Amygdala (tissue), 56 donors: ENCODE results near the gene CCDC9B.

Experiments used
- DNase-seq, 56 donors: peaks; one replicate each; lab custom pipeline; 2025; lab: John Stamatoyannopoulos, UW

The CCDC9B gene

DNA sequence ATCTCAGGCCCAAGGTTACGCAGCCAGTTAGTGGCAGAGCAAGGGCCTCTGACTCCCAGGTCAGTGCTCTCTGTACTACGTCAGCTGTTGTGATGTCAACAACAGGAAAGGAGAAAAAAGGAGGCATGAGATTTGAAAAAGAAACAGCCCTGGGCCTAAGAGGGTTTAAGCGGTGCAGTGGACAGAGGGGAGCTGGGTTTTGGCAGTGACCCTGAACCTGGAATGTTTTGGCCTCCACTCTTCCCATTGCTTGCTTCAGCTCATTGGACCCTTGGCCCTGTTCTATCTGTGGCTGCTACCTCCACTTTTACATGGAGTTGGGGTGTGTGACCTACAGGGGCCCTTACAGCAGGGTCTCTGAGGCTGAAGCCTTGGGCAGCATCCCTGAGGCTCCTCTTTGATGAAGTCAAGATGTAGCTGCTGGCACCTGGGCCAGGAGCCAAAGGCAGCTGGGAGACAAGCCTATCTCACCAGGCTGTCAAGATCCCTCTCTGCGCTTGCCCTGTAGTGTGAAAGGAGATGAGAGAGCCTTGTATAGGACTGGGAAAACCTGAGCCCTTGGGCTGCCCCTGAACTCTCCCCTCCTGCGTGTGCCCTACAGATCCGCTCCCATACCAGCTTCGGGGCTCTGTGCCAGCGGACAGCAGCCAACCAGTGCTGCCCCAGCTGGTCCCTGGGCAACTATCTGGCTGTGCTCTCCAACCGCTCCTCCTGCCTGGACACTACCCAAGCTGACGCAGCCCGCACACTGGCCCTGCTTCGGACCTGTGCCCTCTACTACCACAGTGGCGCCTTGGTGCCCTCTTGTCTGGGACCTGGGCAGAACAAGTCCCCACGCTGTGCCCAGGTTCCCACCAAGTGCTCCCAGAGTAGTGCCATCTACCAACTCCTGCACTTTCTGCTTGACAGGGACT lies 26.0 kb upstream of the CCDC9B start:
- peak in 49 of 56 donors; percentile 12 to 86 (median 51) for DNase-seq

DNA sequence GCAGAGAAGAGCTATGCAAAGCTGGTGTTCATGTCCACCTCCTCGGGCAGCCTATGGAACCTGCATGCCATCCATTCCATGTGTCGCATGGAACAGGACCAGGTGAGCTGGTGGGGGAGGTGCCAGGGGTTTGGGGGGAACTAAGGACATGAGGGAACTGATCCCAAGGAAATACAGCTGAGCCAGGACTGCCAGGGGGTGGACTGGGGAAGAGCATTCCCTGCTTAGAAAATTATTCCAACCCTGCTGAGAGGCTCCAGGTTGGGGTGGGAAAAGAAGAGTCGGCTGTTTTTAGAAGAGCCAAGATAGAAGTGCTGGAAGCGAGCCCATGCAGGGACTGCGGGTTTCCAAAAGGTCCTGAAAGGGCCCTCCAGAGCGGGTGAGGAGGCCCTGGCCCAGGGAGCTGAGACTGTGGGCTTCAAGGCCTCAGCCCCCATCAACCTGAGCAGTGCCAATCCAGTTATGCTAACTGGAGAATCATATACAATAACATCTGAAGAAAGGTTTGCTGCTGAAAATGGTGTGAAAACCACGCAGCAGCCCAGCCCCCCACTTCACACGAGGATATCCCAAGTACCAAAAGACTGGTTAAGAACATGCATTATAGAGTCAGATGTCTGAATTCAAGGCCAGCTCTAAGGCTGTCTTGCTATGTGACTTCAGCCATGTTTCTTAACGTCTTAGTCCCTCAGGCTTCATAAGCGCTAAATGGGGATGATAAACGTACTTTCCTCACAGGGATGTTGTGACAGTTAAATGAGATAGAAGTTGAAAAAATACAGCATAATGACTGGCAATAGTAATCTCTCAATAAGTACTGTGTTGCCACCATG lies 25.1 kb upstream of the CCDC9B start:
- no peak for DNase-seq

DNA sequence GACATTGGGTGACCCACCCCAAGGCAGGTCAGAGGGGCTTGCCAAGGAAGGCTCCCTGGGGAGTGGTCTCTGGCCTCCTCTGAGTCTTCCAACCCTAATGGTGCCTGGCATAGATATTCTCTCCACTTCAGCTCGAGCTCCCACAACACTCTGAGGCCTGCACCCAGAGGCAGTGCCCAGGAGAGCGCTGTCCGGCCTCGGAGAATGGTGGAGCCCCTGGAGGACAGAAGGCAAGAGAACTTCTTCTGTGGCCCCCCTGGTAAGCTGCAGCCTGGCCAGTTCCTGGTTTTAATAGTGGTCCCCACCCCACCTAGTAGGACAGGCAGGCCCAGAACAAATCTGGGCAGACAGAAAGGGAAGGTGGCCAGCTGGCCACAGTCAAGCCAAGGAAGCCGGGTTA lies 24.3 kb upstream of the CCDC9B start:
- DNase-seq: no peak

DNA sequence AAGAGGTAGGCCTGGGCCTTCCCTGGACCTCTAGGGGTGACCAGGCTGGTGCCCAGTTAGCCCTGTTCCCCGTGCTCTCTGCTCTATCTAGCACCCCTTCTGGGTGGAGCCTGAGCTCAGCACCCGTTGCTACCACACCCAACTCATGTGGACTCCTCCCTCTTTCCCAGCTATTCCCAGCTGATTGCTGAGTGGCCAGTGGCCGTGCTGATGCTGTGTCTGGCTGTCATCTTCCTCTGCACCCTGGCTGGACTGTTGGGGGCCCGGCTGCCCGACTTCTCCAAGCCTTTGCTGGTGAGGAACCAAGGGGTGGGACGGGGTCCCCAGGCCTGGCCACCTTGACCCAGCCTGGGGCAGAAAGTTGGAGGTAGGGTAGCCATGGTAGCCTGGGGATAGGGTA lies 23.5 kb upstream of the CCDC9B start:
- no peak for DNase-seq

DNA sequence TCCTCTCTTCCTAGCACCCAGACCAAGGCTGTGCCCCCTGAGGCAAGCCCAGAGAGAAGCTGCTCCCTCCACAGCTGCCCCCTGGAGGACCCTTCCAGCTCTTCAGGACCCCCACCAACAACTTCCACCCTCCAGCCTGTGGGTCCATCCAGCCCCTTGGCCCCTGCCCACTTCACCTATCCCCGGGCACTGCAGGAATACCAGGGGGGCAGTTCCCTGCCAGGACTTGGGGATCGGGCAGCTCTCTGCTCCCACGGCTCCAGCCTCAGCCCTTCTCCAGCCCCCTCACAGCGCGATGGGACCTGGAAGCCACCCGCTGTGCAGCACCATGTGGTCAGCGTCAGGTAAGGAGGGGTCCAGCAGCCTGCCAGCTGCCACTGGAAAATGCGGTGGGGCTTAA lies 22.9 kb upstream of the CCDC9B start:
- no peak for DNase-seq

DNA sequence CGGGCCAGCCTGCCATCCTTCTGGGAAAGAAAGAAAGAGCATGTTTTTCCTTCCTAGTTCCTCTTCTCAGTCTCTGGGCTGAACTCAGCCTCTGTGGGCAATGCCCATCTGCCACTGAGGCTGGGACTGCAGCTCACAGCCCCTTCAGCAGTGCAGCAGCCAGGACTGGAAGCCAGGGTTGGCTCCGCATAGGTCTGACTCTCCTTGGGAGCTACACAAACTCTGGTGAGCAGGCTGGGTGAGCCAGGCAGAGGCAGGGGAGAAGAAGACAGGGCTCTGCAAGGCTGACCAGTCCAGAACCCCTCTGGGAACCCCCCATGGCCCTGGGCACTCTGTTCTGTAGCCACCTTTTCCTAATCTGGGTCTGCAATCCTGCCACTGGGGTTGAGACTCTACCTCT lies 20.9 kb upstream of the CCDC9B start:
- DNase-seq: no peak

DNA sequence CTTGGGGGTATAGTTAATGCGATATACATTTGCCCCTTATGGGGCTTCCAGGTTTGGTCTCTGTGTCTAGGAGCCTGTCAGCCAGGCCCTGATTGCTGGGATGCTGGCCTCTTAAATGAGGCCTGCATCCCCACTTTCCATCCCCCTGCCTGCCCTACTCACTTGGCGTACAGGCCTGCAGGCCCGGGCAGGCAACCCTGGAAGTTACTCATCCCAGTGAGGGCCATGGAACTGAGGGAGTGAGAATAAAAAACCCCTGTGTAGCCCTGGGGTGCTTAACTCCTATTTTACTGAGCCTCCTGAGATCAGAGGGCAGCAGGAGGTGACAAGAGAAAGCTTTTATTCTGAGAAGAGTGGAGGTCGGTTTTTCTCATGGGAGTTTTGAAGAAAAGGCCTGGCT lies 19.3 kb upstream of the CCDC9B start:
- no peak for DNase-seq

DNA sequence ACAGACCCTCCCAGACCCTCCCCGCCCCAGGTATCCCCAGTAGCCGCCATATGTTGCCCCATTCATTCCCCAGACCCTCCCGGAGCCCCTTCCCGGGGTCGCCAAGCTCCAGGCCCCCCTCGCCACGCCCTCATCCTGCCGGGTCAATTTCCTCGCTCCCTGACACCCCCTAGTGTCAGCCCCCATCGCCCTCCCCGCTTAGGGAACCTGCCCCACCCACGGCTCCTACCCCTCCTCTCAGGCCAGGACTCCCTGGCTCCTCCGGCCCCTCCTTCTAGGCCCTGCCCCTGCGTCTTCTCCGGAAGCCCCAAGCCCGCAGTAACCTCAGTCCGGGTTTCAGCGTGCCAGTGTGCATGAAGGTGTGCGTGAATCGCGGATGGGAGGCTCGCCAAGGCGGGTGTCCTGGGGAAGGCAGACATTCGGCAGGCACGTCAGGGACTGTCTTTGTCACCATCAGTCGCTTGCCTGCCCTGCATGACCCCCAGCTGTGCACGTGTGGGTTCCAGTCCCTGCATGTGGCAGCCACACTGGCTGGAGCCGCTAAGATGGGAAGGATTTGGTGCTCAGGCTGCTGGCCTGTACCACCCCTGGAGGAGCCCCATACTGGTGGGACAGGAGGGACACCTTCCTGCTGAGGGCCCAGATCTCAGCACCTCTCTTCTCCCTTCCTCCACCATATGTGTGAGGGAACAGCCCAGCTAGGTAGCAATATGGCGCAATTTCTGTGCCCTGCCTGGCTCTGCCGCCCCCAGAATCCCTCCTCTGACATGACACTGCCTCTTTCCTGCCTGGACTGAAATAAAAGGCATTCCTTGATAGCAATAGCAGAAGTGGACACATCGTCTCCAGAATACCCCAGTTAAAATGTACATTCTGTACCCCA lies 18.0 kb upstream of the CCDC9B start:
- DNase-seq: peak in 9 of 56 donors; percentile 18 to 61 (median 39)

DNA sequence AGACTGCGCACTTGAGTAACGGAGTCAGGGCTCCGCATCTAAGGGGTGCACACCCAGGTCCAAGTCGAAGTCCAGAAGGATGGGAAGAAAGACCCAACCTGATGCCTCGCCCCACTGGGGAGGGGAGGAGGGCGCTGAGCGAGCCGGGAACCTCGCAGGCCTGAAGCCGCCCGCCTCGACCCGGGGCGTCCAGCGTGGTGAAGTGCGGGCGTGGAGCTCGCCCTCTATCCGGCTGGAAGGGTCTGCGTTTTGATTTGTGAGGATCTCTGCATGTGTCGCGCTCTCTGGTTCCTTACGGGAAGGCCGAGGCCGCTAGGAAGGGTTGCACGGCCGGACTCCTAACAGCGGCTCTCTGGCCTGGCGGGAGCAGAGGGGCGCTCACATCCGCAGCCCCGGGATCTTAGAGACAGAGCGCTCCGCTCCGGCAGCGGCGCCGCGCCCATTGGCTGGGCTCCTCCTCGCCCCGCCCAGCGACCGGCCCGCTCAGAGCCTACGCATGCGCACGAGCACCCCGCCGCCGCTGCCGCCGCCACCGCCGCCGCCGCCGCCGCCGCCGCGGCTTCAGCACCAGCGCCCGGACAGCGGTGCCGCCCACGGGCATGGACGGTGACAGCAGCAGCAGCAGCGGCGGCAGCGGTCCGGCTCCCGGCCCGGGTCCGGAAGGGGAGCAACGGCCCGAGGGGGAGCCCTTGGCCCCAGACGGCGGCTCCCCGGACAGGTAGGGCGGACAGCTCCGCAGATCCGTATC lies 17.2 kb upstream of the CCDC9B start, which contains the start of gene DISP2:
Gene DISP2 (plus strand): TSS at position 497 of the 748 bp plus-strand sequence. CDS start 103 bp downstream, at position 600.
- peak in 53 of 56 donors; percentile 7 to 89 (median 73) for DNase-seq

DNA sequence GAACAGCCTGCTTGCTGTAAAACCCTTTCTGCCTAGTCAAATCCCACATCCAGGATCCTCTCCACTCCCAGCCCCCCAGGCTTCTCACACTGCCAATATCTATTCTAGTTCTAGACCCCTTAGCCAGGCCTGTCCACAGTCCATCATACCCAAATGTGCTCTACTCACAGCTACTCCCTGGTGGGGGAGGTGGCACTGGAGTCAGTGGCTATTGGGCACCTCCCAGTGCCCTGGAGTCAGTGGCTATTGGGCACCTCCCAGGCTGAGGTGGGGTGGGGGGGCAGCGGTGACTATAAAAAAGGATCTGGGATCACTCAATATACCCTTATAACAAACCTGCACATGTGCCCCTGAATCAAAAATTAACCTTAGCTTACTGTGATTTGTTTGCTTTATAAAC lies 16.5 kb upstream of the CCDC9B start:
- no peak for DNase-seq

DNA sequence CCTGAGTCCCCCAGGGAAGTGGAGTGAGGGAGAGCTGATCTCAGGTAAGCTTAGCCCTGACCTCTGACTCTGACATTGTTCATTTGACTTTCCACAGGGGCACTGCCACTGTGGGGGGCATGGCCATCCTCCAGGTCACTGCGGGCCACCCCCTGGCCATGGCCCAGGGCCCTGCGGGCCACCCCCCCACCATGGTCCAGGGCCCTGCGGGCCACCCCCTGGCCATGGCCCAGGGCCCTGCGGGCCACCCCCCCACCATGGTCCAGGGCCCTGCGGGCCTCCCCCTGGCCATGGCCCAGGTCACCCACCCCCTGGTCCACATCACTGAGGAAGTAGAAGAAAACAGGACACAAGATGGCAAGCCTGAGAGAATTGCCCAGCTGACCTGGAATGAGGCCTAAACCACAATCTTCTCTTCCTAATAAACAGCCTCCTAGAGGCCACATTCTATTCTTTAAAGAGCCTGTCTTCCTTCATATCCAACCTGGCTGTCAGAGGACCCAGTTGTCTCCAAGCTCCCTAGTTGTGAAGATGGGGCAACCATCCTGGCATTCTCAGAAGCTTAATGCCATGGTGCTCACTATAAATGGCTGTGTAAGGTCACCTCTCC lies 15.3 kb upstream of the CCDC9B start:
- no peak for DNase-seq

DNA sequence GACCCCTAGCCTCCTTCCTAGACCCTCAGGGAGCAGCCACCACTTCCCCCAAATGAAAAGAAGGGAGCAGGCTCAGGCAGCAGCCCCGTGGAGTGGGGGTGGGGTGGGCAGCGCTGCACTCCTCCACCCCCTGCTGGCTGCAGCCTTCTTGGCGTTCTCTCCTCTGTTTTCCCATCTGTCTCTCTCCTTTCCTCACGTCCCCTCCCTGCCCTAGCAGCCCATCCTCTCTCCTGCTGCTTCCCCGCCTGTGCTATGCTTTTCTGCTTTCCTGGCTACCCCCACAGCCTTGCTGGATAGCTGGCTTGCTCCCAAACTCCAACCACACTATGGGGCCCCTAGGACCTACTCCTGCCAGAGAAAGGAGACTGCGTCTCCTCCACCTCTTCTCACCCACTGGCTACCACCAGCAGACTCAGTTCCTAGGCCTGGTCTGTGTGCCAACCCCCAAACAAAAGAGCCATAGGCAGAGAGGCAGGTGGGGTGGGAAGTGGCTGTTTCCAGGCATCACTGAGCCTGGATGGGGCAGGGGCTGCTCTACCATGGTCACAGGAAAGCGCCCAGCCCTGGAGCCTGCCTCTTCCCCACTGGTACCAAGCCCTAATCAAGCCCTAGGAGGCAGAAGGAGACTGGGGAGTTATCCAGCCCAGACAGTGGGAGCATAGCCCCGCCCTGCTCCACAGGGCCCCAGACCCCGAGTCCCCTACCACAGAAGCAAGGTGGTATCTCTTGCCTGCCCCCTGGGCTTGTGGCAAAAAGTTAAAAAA lies 13.9 kb upstream of the CCDC9B start:
- DNase-seq: peak in 35 of 56 donors; percentile 7 to 72 (median 42)

DNA sequence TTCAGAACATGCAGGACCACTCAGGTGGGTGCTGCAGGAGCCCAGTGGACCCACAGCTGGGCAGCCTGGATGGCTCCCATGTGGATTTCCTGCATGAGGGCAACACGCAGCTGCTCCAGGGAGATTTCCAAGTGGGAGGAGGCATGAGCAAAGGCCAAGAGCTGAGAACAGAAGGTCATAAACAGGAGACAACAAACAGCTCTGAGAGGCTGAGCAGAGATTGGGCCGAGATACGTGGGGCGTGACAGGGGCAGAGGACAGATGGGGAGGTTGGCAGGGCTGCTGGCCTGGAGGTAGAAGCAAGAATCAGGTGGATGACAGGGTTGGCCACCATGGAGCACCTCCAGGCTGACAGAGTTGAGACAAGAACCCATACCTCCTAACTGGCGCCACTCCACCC lies 13.0 kb upstream of the CCDC9B start:
- no peak for DNase-seq

DNA sequence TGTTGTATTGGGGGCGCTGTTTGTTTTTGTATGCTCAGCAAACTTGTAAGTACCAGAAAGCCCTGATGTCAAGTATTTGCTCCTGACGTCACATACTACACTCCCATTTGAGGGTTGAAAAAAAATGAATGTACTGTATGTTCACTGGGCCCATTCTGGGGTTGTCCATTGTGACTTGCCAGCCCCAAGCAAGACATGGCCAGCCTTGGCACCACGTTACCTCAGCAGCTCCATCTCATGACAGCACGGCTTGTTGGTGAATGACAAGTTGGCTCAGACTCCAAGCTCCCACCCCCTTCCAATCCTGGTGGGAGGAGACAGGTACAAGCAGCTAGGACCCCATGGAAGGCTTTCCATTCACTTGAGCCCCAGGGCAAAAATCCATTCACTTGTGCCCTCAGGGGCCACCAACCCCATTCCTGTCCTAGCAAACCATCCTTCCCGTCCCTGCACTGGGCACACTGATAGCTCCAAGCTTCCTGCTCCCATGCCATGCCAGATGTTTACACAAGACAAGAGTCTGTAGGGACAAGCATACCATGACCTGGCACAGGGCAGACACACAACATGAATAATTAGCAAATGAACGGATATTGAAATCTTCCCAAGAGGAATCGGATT lies 11.7 kb upstream of the CCDC9B start:
- DNase-seq: no peak

DNA sequence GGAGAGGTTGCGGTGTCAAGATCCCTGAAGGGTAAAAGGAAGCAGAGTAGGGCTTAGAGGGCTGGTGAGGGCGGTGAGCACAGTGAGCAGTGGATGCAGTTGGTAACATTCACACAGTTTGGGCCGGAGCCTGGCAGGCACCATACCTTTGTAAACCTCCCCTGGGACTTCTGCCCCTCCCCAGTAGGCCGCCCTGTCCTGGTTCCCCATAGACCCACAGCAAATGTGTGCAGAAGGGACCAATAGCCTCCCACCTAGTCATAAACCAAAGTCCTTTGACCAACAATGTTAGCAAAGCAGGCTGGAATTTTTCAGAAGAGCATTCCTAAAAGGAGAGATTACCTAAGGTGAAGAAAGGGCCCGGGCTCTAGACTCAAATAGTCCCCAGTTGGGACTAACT lies 8.4 kb upstream of the CCDC9B start:
- no peak for DNase-seq

DNA sequence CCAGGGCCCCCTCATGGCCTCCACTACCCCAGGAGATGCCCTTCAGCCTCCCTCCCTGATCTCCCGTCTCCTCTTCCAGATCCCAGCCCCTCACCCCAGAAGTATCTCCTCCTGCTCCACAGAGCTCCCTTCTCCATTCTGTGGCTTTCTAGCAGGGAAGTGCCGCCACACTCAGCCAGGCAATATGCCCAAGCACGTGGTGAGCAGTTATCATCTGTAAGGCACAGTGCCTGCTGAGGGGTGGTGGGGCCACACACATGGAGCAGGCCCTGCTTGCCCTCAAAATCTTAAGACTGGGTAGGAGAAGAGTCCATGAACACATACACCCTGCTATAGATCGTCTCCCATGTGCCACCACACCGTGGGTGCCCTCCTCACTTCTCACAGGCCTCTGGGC lies 7.7 kb upstream of the CCDC9B start:
- no peak for DNase-seq

DNA sequence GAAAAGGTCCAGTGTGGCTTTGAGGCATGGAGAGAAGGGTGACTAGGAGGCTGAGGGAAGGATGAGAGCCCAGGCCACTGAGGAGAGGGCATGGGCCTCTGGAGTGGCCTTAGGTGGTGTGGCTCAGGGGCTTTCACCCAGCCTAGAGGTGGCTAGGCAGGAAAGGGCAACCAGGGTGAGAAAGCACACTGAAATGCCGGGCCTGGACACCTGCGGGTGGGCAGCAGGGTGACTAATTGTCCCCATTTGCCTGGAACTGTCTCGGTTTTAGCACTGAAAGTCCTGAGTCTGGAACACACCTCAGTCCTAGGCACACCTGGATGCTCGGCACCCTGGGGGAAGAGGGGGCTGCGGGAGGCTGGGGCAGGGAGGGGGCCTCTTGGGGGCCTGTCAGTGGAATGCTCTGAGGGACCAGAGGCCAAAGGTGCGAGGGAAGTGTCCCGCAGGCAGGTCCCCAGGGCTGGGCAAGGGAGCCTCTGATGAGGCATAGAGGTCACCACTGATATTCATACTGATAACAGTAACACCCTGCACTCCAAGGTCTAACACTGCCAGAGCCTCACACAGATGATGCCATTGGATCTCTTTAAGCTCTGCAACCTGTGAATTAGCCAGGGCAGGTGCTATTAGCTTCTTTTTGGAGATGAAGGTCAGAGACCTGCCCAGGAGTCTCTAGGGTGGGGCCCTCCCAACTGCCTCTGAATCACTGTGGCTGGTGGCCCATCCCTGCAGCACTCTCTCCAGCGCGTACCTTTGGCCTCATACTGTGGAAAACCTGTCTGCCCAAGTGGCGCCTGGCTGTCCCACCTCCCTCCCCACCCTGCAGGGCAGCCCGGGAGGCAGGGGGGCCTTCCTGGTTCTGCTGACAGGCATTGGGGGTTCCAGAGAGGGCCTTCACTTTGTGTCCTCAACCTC lies 7.1 kb upstream of the CCDC9B start:
- no peak for DNase-seq
